K562 (cell line): ENCODE data around the gene ERAP2.

Experiments used
- CREB3L1 ChIP-seq: fragments of 450-650 bp; IDR thresholded peaks from 2 replicates; pipeline ENCODE4 v1.6.1; 2014; ENCODE audit warnings: low read depth, mild to moderate bottlenecking, moderate library complexity, borderline replicate concordance
- SREBF2 ChIP-seq: sonication (generic); formaldehyde crosslinking; IDR thresholded peaks from 2 replicates; pipeline ENCODE4 v1.4.0; 2020; ENCODE audit warnings: mild to moderate bottlenecking, missing genetic modification reagents
- TF ChIP-seq, protein P1 (sequence below), 2 experiments: fragments of 450-650 bp in 1 of 2; sonication (generic) in 1 of 2; formaldehyde crosslinking in 1 of 2; IDR thresholded peaks; 2 replicates each; pipeline versions ENCODE4 v1.7.1 to v1.9.0; 2016 to 2022; ENCODE audit warnings: inconsistent platforms in 1 of 2, mild to moderate bottlenecking in 1 of 2, missing genetic modification reagents in 1 of 2

DNA sequence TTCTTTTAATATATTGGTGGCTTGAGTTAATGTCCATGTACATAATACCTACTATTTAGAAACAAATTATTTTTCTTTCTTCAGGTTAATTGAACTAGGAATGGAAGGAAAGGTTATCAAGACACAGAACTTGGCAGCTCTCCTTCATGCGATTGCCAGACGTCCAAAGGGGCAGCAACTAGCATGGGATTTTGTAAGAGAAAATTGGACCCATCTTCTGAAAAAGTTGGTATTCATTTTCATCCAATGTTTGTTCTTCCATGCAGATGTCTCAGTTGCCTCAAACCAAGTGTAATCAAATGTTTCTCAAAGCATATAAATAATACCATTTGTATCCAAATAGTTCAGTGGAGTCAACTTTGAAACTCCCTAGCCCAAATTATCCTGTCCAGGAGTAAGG, 36.9 kb downstream of the ERAP2 start:
- TF ChIP-seq, protein P1, sequence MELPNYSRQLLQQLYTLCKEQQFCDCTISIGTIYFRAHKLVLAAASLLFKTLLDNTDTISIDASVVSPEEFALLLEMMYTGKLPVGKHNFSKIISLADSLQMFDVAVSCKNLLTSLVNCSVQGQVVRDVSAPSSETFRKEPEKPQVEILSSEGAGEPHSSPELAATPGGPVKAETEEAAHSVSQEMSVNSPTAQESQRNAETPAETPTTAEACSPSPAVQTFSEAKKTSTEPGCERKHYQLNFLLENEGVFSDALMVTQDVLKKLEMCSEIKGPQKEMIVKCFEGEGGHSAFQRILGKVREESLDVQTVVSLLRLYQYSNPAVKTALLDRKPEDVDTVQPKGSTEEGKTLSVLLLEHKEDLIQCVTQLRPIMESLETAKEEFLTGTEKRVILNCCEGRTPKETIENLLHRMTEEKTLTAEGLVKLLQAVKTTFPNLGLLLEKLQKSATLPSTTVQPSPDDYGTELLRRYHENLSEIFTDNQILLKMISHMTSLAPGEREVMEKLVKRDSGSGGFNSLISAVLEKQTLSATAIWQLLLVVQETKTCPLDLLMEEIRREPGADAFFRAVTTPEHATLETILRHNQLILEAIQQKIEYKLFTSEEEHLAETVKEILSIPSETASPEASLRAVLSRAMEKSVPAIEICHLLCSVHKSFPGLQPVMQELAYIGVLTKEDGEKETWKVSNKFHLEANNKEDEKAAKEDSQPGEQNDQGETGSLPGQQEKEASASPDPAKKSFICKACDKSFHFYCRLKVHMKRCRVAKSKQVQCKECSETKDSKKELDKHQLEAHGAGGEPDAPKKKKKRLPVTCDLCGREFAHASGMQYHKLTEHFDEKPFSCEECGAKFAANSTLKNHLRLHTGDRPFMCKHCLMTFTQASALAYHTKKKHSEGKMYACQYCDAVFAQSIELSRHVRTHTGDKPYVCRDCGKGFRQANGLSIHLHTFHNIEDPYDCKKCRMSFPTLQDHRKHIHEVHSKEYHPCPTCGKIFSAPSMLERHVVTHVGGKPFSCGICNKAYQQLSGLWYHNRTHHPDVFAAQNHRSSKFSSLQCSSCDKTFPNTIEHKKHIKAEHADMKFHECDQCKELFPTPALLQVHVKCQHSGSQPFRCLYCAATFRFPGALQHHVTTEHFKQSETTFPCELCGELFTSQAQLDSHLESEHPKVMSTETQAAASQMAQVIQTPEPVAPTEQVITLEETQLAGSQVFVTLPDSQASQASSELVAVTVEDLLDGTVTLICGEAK (IDR thresholded peaks at IDR 0.05) = no peak
- TF ChIP-seq, protein P1 (CRISPR knock-in tag; IDR thresholded peaks at IDR 0.05) = no peak
- TF ChIP-seq SREBF2 = no peak
- no peak for TF ChIP-seq CREB3L1
